T-helper 1 cell (primary cell): ENCODE data around the gene RBM33.

ENCODE experiments used
- DNase-seq, 5 donors: peaks; one replicate each; pipeline ENCODE4 v3.0.0-alpha.2; 2012 to 2020

Gene RBM33

GRCh38 chr7:155751409-155751808 is 106.9 kb downstream of the RBM33 start:
- DNase-seq = no peak

GRCh38 chr7:155752756-155753445 is 108.4 kb downstream of the RBM33 start:
- DNase-seq = no peak

GRCh38 chr7:155753446-155753965 is 109.0 kb downstream of the RBM33 start:
- no peak for DNase-seq

GRCh38 chr7:155754165-155754564 is 109.7 kb downstream of the RBM33 start:
- no peak for DNase-seq

GRCh38 chr7:155755026-155755425 is 110.6 kb downstream of the RBM33 start:
- DNase-seq = no peak

GRCh38 chr7:155756322-155756721 is 111.9 kb downstream of the RBM33 start:
- no peak for DNase-seq

GRCh38 chr7:155758348-155758747 is 113.9 kb downstream of the RBM33 start:
- no peak for DNase-seq

- DNase-seq = no peak
These were observed 115.4 kb downstream of the RBM33 start for GRCh38 chr7:155759740-155760430.

- DNase-seq = no peak
These were observed 116.7 kb downstream of the RBM33 start for GRCh38 chr7:155761162-155761561.

GRCh38 chr7:155762036-155762435 is 117.6 kb downstream of the RBM33 start:
- no peak for DNase-seq

GRCh38 chr7:155762655-155763054 is 118.2 kb downstream of the RBM33 start:
- no peak for DNase-seq

- DNase-seq = no peak
These were observed 118.7 kb downstream of the RBM33 start for GRCh38 chr7:155763122-155763521.

GRCh38 chr7:155763691-155764437 is 119.4 kb downstream of the RBM33 start:
- DNase-seq = peak in 3 of 5 donors; percentile 28 to 86 (median 36)

- peak in 3 of 5 donors; percentile 13 to 77 (median 23) for DNase-seq
These were observed 120.0 kb downstream of the RBM33 start for GRCh38 chr7:155764438-155764793.

GRCh38 chr7:155765458-155765857 is 121.0 kb downstream of the RBM33 start:
- no peak for DNase-seq

GRCh38 chr7:155766386-155766785 is 121.9 kb downstream of the RBM33 start:
- DNase-seq = no peak

GRCh38 chr7:155766966-155767916 is 122.8 kb downstream of the RBM33 start:
- no peak for DNase-seq

- no peak for DNase-seq
These were observed 125.2 kb downstream of the RBM33 start for GRCh38 chr7:155769701-155770100.

GRCh38 chr7:155770241-155770640 is 125.8 kb downstream of the RBM33 start:
- DNase-seq = no peak

- DNase-seq = no peak
These were observed 129.1 kb downstream of the RBM33 start for GRCh38 chr7:155773531-155773930.

GRCh38 chr7:155774947-155775346 is 130.5 kb downstream of the RBM33 start:
- DNase-seq = no peak

- no peak for DNase-seq
These were observed 131.2 kb downstream of the RBM33 start for GRCh38 chr7:155775691-155776090.
